Transverse colon (tissue), 3 donors: ENCODE measurements around the gene EMC9.

Experiments
- CTCF ChIP-seq, 5 experiments: fragments of 200-600 bp in 3 of 5; fragments of 450-650 bp in 2 of 5; sonication (generic) in 3 of 5; IDR thresholded peaks; 1 replicate in 2 of 5; 2 replicates in 3 of 5; pipeline ENCODE4 v1.5.1; 2016 to 2017; ENCODE audit warnings: antibody characterized with exemption in 5 of 5, inconsistent platforms in 3 of 5, mild to moderate bottlenecking in 2 of 5, moderate library complexity in 1 of 5
- POLR2A ChIP-seq: fragments of 450-650 bp; IDR thresholded peaks from one replicate; pipeline ENCODE4 v1.6.1; 2016; ENCODE audit warnings: antibody characterized with exemption, mild to moderate bottlenecking, moderate library complexity

- TF ChIP-seq CTCF (IDR thresholded peaks at IDR 0.05) (no peak), POLR2A (no peak)
These were observed 15.4 kb upstream of the EMC9 start for GRCh38 chr14:24156840-24157239.
